ENCODE data around the gene TSPAN32.

TSPAN32 gene

GRCh38 chr11:2302896-2303626 is 1.2 kb downstream of the TSPAN32 start:
- Histone ChIP-seq H3K27ac (ENCODE audit: low read length) (no peak overlapping the region), H3K9ac (ENCODE audit: low read length) (no peak overlapping the region), H3K4me3 (ENCODE audit: low read length) (no peak overlapping the region), H3K4me1 (ENCODE audit: control insufficient read depth, low read depth, low read length) (no peaks in the 10 kb centered on the region), H3K36me3 (ENCODE audit: control insufficient read depth, low read depth, low read length) (no peaks in the 10 kb centered on the region), H3K9me3 (ENCODE audit: control insufficient read depth, low read depth, low read length) (no peaks in the 10 kb centered on the region), H3K27me3 (ENCODE audit: control insufficient read depth, insufficient read depth, low read length) (no peaks in the 10 kb centered on the region)

DNA sequence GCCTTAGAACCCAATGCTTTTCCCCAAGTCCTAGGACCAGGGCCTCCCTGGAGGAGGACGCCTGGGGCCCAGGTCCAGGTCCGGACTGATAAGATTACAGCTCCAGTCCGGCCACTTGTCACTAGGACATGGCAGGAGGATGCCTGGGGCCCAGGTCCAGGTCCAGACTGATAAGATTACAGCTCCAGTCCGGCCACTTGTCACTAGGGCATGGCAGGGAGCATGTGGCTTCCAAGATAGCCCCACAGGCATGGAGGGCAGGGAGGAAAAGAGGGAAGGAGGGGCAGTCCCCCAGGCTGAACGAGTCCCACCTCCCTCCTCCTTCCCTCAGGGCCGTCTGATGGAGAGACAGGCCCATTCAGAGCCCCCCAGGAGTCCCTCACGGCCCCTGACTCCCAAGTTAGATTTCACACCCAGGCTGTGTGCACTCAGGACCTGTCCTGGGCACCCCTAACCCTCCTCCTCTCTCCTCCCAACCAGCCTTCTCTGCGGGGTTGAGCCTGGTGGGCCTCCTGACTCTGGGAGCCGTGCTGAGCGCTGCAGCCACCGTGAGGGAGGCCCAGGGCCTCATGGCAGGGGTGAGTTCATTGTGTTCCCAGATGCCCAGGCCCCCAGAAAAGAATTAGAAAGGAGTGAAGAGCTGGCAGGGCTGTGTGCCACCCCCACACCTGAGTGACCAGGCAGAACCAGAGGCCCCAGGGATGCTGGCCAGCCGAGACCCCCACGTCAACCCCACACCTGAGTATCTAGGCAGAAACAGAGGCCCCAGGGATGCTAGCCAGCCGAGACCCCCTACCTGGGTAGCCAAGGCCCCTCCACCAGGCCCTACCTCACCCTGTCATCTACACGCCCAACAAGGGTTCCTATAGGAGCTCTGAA is 2.1 kb downstream of the TSPAN32 start:
- H3K27me3 ChIP-seq (ENCODE audit: control insufficient read depth, insufficient read depth, low read length) = no peaks in the 10 kb centered on the region
- H3K9me3 ChIP-seq (ENCODE audit: control insufficient read depth, low read depth, low read length) = no peaks in the 10 kb centered on the region
- no peak overlapping the region for H3K27ac ChIP-seq (ENCODE audit: low read length)
- H3K9ac ChIP-seq (ENCODE audit: low read length) = no peak overlapping the region
- no peak overlapping the region for H3K4me3 ChIP-seq (ENCODE audit: low read length)
- no peaks in the 10 kb centered on the region for H3K36me3 ChIP-seq (ENCODE audit: control insufficient read depth, low read depth, low read length)
- no peaks in the 10 kb centered on the region for H3K4me1 ChIP-seq (ENCODE audit: control insufficient read depth, low read depth, low read length)

DNA sequence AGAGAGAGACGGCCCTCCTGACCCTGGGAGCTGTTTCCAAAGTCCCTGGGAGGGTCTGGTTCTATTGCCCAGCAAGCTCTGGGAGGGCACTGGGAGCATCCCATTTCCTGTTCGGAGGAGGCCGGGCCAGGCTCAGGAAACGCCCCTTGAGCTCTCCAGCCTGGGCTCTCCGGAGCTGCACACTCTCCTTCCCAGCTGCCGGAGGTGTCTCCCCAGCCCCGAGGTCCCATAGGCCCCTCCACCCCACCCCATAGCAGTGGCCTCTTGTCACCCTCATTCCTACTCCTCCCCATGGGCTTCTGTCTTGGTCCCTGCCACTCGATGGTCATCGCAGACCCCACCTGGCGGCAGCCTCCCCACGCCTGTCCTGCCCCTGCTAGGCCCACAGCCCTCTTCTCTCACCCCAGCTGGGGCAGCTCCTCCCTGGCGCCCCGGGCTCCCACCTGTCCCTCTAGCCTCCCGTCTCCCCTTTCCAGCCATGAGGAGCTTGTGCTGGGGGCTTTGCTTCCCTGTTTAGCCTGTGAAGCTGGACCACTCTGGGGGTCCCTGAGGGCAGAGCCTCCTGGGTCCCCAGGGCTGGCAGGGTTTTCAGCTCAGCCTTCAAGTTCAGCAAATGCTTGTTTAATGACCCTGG is 2.8 kb downstream of the TSPAN32 start:
- Histone ChIP-seq H3K36me3 (ENCODE audit: control insufficient read depth, low read depth, low read length) (no peaks in the 10 kb centered on the region), H3K9ac (ENCODE audit: low read length) (no peak overlapping the region), H3K27ac (ENCODE audit: low read length) (no peak overlapping the region), H3K4me1 (ENCODE audit: control insufficient read depth, low read depth, low read length) (no peaks in the 10 kb centered on the region), H3K4me3 (ENCODE audit: low read length) (no peak overlapping the region), H3K9me3 (ENCODE audit: control insufficient read depth, low read depth, low read length) (no peaks in the 10 kb centered on the region), H3K27me3 (ENCODE audit: control insufficient read depth, insufficient read depth, low read length) (no peaks in the 10 kb centered on the region)

DNA sequence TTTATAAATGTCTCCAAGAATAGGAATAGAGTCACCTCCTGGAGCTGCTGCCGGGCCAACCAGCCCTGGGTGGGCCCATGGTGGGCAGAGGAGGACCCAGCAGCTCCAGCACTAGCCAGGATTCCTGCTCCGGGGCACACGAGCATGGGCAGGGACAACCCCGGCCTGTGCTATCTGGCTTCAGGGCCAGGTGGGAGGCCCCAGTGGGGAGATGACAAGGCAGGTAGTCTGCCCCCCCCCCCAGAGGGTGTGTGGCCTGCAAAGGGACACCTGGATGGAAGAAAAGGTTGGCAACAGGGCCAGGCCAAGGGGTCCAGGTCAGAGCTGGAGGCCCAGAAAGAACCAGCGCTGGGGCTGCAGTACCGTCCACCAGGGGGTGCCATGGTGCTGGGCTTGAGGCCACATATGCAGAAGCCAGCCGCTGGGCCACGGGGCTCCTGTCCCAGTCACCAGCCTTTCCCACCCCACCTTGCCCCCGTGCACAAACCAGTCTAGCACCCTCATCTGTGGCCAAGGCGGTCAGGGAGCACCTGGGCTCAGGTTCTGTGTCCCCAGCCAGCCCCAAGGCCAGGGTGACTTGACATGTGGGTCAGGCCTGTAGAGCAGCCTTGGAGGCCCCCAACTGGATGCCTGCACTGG is 3.4 kb downstream of the TSPAN32 start:
- no peaks in the 10 kb centered on the region for H3K4me1 ChIP-seq (ENCODE audit: control insufficient read depth, low read depth, low read length)
- no peaks in the 10 kb centered on the region for H3K36me3 ChIP-seq (ENCODE audit: control insufficient read depth, low read depth, low read length)
- H3K4me3 ChIP-seq (ENCODE audit: low read length) = no peak overlapping the region
- H3K9ac ChIP-seq (ENCODE audit: low read length) = no peak overlapping the region
- no peak overlapping the region for H3K27ac ChIP-seq (ENCODE audit: low read length)
- no peaks in the 10 kb centered on the region for H3K27me3 ChIP-seq (ENCODE audit: control insufficient read depth, insufficient read depth, low read length)
- no peaks in the 10 kb centered on the region for H3K9me3 ChIP-seq (ENCODE audit: control insufficient read depth, low read depth, low read length)

DNA sequence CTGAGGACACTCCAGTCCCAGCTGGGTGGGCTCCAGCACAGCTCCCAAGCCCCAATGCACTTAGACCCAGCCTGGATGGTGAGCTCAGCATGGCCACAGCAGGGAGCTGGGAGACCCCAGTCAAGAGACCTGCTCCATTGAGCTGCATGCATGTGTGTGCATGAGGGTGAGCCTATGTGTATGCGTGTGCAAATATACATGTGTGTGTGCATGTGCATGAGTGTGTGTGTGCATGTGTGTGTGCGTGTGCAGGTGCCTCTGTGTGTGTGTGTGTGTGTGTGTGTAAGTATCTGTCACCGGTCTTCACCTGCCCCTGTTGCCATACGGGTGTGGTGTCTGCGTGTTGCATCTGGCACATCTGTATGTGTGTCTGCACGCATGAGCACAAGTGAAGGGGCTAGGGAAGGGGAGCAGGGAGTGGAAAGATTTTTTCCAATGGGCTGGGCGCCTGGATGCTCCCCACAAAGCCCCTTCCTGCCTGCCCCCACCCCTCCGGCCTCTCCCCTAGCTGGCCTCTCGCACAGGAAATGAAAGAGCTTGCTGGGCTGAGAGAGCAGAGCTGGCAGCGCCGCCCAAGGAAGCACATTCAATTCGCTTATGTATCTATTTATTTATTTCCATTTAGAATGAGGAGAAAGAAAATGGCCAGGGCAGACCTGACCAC is 4.1 kb downstream of the TSPAN32 start:
- Histone ChIP-seq H3K27ac (ENCODE audit: low read length) (no peak overlapping the region), H3K36me3 (ENCODE audit: control insufficient read depth, low read depth, low read length) (no peaks in the 10 kb centered on the region), H3K27me3 (ENCODE audit: control insufficient read depth, insufficient read depth, low read length) (no peaks in the 10 kb centered on the region), H3K4me1 (ENCODE audit: control insufficient read depth, low read depth, low read length) (no peaks in the 10 kb centered on the region), H3K4me3 (ENCODE audit: low read length) (no peak overlapping the region), H3K9me3 (ENCODE audit: control insufficient read depth, low read depth, low read length) (no peaks in the 10 kb centered on the region), H3K9ac (ENCODE audit: low read length) (no peak overlapping the region)

DNA sequence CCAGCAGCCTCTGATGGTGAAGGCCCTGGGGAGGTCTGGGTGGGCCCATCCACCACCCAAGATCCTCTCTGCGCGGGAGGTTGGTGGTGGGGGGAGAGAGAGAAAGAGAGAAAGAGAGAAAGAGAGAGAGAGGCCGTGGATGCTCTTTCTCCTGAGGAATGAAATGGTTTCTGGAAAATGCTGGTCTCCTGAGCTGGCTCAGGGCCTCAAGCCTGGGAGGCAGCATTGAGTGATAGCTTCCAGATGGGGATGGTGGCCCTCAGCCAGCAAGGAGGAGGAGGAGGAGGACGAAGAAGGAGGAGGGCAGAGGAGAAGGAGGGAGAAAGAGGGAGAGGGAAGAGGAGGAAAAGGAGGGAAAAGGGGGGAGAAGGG is 4.6 kb downstream of the TSPAN32 start:
- Histone ChIP-seq H3K27me3 (ENCODE audit: control insufficient read depth, insufficient read depth, low read length) (no peaks in the 10 kb centered on the region), H3K9me3 (ENCODE audit: control insufficient read depth, low read depth, low read length) (no peaks in the 10 kb centered on the region), H3K9ac (ENCODE audit: low read length) (no peak overlapping the region), H3K4me1 (ENCODE audit: control insufficient read depth, low read depth, low read length) (no peaks in the 10 kb centered on the region), H3K27ac (ENCODE audit: low read length) (no peak overlapping the region), H3K4me3 (ENCODE audit: low read length) (no peak overlapping the region), H3K36me3 (ENCODE audit: control insufficient read depth, low read depth, low read length) (no peaks in the 10 kb centered on the region)

- H3K9me3 ChIP-seq (ENCODE audit: control insufficient read depth, low read depth, low read length) = no peaks in the 10 kb centered on the region
- H3K9ac ChIP-seq (ENCODE audit: low read length) = no peak overlapping the region
- no peaks in the 10 kb centered on the region for H3K4me1 ChIP-seq (ENCODE audit: control insufficient read depth, low read depth, low read length)
- H3K36me3 ChIP-seq (ENCODE audit: control insufficient read depth, low read depth, low read length) = no peaks in the 10 kb centered on the region
- H3K4me3 ChIP-seq (ENCODE audit: low read length) = no peak overlapping the region
- no peaks in the 10 kb centered on the region for H3K27me3 ChIP-seq (ENCODE audit: control insufficient read depth, insufficient read depth, low read length)
- no peak overlapping the region for H3K27ac ChIP-seq (ENCODE audit: low read length)
Observed at GRCh38 chr11:2306877-2307500, 5.2 kb downstream of the TSPAN32 start.

GRCh38 chr11:2307501-2308331 is 5.9 kb downstream of the TSPAN32 start:
- H3K9me3 ChIP-seq (ENCODE audit: control insufficient read depth, low read depth, low read length) = no peaks in the 10 kb centered on the region
- no peak overlapping the region for H3K27ac ChIP-seq (ENCODE audit: low read length)
- no peaks in the 10 kb centered on the region for H3K27me3 ChIP-seq (ENCODE audit: control insufficient read depth, insufficient read depth, low read length)
- no peak overlapping the region for H3K9ac ChIP-seq (ENCODE audit: low read length)
- no peak overlapping the region for H3K4me3 ChIP-seq (ENCODE audit: low read length)
- no peaks in the 10 kb centered on the region for H3K36me3 ChIP-seq (ENCODE audit: control insufficient read depth, low read depth, low read length)
- no peaks in the 10 kb centered on the region for H3K4me1 ChIP-seq (ENCODE audit: control insufficient read depth, low read depth, low read length)

GRCh38 chr11:2308713-2309112 is 6.9 kb downstream of the TSPAN32 start:
- no peaks in the 10 kb centered on the region for H3K4me1 ChIP-seq (ENCODE audit: control insufficient read depth, low read depth, low read length)

More at GRCh38 chr11:2308713-2309112, 6.9 kb downstream of the TSPAN32 start:
- H3K36me3 ChIP-seq (ENCODE audit: control insufficient read depth, low read depth, low read length) = no peaks in the 10 kb centered on the region
- no peak overlapping the region for H3K9ac ChIP-seq (ENCODE audit: low read length)
- no peak overlapping the region for H3K4me3 ChIP-seq (ENCODE audit: low read length)
- no peak overlapping the region for H3K27ac ChIP-seq (ENCODE audit: low read length)
- no peaks in the 10 kb centered on the region for H3K9me3 ChIP-seq (ENCODE audit: control insufficient read depth, low read depth, low read length)
- no peaks in the 10 kb centered on the region for H3K27me3 ChIP-seq (ENCODE audit: control insufficient read depth, insufficient read depth, low read length)
